IMR-90 (cell line): ENCODE measurements around the gene ITK.

Experiments
- POLR2A ChIP-seq: IDR thresholded peaks from 2 replicates; pipeline ENCODE4 v1.6.1; 2012; ENCODE audit warnings: mild to moderate bottlenecking, low read depth, low read length
- RAD21 ChIP-seq: IDR thresholded peaks from 2 replicates; pipeline ENCODE4 v1.6.1; 2012; ENCODE audit warnings: low read length, improper control_type of control experiment
- SMC3 ChIP-seq: fragments of 150-350 bp; IDR thresholded peaks from 2 replicates; pipeline ENCODE4 v1.6.1; 2016; ENCODE audit warnings: low read depth, mild to moderate bottlenecking, antibody characterized with exemption, low read length, moderate library complexity
- TF ChIP-seq, protein P1 (sequence below): fragments of 150-350 bp; IDR thresholded peaks from 2 replicates; pipeline ENCODE4 v1.6.1; 2016; ENCODE audit warnings: low read depth, mild to moderate bottlenecking, low read length, moderate library complexity, borderline replicate concordance
- TF ChIP-seq, protein P2 (sequence below): conservative IDR thresholded peaks from 2 replicates; pipeline ENCODE4 v1.5.1; 2012; ENCODE audit warnings: mild to moderate bottlenecking, low read depth, low read length, improper control_type of control experiment
- TF ChIP-seq, protein P3 (sequence below): fragments of 150-350 bp; IDR thresholded peaks from 2 replicates; pipeline ENCODE4 v1.6.1; 2017; ENCODE audit warnings: mild to moderate bottlenecking, antibody characterized with exemption, low read length, low read depth

DNA sequence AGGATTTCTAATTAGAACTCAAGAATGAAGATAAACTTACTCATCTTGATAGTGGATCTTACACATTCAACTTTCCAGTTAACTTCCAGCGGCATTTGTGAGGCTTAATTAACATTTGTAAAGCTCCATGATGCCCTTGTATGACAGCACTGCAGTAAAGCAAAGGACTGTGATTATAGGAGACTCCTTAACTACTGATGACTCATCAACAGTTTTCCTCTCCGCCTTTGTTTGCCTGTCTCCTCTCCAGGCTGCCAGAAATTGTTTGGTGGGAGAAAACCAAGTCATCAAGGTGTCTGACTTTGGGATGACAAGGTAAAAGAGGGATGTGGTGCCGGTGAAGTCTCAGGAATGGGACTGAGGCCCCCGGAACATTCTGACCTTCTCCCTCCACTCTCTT, 64.8 kb downstream of the ITK start:
- TF ChIP-seq, protein P1, sequence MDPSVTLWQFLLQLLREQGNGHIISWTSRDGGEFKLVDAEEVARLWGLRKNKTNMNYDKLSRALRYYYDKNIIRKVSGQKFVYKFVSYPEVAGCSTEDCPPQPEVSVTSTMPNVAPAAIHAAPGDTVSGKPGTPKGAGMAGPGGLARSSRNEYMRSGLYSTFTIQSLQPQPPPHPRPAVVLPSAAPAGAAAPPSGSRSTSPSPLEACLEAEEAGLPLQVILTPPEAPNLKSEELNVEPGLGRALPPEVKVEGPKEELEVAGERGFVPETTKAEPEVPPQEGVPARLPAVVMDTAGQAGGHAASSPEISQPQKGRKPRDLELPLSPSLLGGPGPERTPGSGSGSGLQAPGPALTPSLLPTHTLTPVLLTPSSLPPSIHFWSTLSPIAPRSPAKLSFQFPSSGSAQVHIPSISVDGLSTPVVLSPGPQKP: no peak
- no peak for TF ChIP-seq POLR2A
- TF ChIP-seq, protein P2, sequence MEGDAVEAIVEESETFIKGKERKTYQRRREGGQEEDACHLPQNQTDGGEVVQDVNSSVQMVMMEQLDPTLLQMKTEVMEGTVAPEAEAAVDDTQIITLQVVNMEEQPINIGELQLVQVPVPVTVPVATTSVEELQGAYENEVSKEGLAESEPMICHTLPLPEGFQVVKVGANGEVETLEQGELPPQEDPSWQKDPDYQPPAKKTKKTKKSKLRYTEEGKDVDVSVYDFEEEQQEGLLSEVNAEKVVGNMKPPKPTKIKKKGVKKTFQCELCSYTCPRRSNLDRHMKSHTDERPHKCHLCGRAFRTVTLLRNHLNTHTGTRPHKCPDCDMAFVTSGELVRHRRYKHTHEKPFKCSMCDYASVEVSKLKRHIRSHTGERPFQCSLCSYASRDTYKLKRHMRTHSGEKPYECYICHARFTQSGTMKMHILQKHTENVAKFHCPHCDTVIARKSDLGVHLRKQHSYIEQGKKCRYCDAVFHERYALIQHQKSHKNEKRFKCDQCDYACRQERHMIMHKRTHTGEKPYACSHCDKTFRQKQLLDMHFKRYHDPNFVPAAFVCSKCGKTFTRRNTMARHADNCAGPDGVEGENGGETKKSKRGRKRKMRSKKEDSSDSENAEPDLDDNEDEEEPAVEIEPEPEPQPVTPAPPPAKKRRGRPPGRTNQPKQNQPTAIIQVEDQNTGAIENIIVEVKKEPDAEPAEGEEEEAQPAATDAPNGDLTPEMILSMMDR: no peak
- TF ChIP-seq, protein P3, sequence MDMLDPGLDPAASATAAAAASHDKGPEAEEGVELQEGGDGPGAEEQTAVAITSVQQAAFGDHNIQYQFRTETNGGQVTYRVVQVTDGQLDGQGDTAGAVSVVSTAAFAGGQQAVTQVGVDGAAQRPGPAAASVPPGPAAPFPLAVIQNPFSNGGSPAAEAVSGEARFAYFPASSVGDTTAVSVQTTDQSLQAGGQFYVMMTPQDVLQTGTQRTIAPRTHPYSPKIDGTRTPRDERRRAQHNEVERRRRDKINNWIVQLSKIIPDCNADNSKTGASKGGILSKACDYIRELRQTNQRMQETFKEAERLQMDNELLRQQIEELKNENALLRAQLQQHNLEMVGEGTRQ: no peak
- no peak for TF ChIP-seq RAD21
- no peak for TF ChIP-seq SMC3
